K562 (cell line): ENCODE measurements around the gene AGPAT3. TPM values are rescaled to one million over a fixed set of nuclear protein-coding genes. Genes with fewer than 3 reads are reported as not detected.

Source experiments
- ATAC-seq: fragments of 200-7000 bp; cut with Tn5 transposase; 3 replicates; pipeline ENCODE4 v1.9.1; 2020; ENCODE audit warnings: moderate library complexity
- BruUV-seq: library from RNA; stranded (reverse); fragments of 400-500 nt; replicated peaks from 2 replicates; lab custom pipeline; 2021; lab: Mats Ljungman, UMichigan
- CTCF ChIA-PET: fragments of 300-600 bp; formaldehyde crosslinking; extraction: SDS; loops from one replicate; lab custom pipeline; 2021; ENCODE audit warnings: low intra/inter-chr PET ratio; lab: Yijun Ruan, JAX
- POLR2A ChIA-PET: fragments of 300-600, 350-650 bp; sonication (Branson Sonifier 250); formaldehyde crosslinking; extraction: SDS; loops from one replicate; lab custom pipeline; 2021; ENCODE audit warnings: antibody characterized with exemption, inconsistent platforms; lab: Yijun Ruan, JAX
- DNase-seq, 4 experiments: peaks; one replicate each; pipeline versions ENCODE4 v3.0.0 to v3.0.0-alpha.2; 2011 to 2018; ENCODE audit warnings: low spot score in 3 of 4, mixed read lengths in 3 of 4; ENCODE audit errors: extremely low read depth in 1 of 4
- FAIRE-seq: peaks from 2 replicates; lab custom pipeline; 2011; peaks lifted over from hg19 to GRCh38; lab: Jason Lieb, UNC
- H2AFZ ChIP-seq: 2 replicates; pipeline ENCODE4 v1.6.0; 2011; ENCODE audit warnings: low read depth, low read length, control low read depth, inconsistent platforms
- H3K27ac ChIP-seq: fragments of 200-600 bp; 3 replicates; pipeline ENCODE4 v1.8.0; 2011; ENCODE audit warnings: low read depth, mild to moderate bottlenecking, control low read depth, inconsistent platforms, low read length, moderate library complexity, mixed read lengths; ENCODE audit errors: extremely low read depth
- H3K27me3 ChIP-seq, 2 experiments: fragments of 300-600 bp in 1 of 2; 2 replicates in 1 of 2; 3 replicates in 1 of 2; pipeline versions ENCODE4 v1.6.0 to v1.8.0; 2011; ENCODE audit warnings: inconsistent platforms in 2 of 2, low read length in 2 of 2, mild to moderate bottlenecking in 1 of 2, mixed read lengths in 1 of 2, moderate library complexity in 1 of 2; ENCODE audit not compliant: control insufficient read depth in 2 of 2, insufficient read depth in 2 of 2
- H3K36me3 ChIP-seq: fragments of 300-600 bp; 3 replicates; pipeline ENCODE4 v1.8.0; 2011; ENCODE audit warnings: mild to moderate bottlenecking, low read length, inconsistent platforms; ENCODE audit not compliant: control insufficient read depth, insufficient read depth
- H3K4me1 ChIP-seq, 2 experiments: fragments of 200-600 bp in 1 of 2; replicated peaks in 1 of 2; 2 replicates in 1 of 2; 3 replicates in 1 of 2; pipeline versions ENCODE4 v1.5.1 to v1.8.0; 2011; ENCODE audit warnings: inconsistent platforms in 2 of 2, low read length in 2 of 2, mild to moderate bottlenecking in 1 of 2, mixed read lengths in 1 of 2, moderate library complexity in 1 of 2; ENCODE audit not compliant: control insufficient read depth in 2 of 2, insufficient read depth in 2 of 2
- H3K4me2 ChIP-seq: 2 replicates; pipeline ENCODE4 v1.6.1; 2011; ENCODE audit warnings: low read length, control low read depth, inconsistent platforms, mixed read lengths; ENCODE audit not compliant: insufficient read depth
- H3K4me3 ChIP-seq: fragments of 200-600 bp; sonication (generic), shearing (Covaris generic); 2 replicates; pipeline ENCODE4 v1.5.1; 2016; ENCODE audit warnings: control low read depth, inconsistent platforms
- H3K79me2 ChIP-seq: fragments of 200-600 bp; 3 replicates; pipeline ENCODE4 v1.8.0; 2011; ENCODE audit warnings: low read length, inconsistent platforms; ENCODE audit not compliant: control insufficient read depth, insufficient read depth
- H3K9ac ChIP-seq, 2 experiments: 2 replicates each; pipeline versions ENCODE4 v1.6.0 to v1.6.1; 2011; ENCODE audit warnings: low read depth in 2 of 2, low read length in 2 of 2, control low read depth in 1 of 2, inconsistent platforms in 1 of 2, mild to moderate bottlenecking in 1 of 2, mixed read lengths in 1 of 2; ENCODE audit not compliant: insufficient read depth in 1 of 2
- H3K9me1 ChIP-seq: one replicate; pipeline ENCODE4 v1.6.0; 2011; ENCODE audit warnings: inconsistent platforms, mild to moderate bottlenecking, low read length, moderate library complexity; ENCODE audit not compliant: control insufficient read depth, insufficient read depth
- H3K9me3 ChIP-seq: replicated peaks from 2 replicates; pipeline ENCODE4 v1.5.1; 2011; ENCODE audit warnings: low read depth, low read length, inconsistent platforms; ENCODE audit not compliant: control insufficient read depth, insufficient read depth
- H4K20me1 ChIP-seq: replicated peaks from 2 replicates; pipeline ENCODE4 v1.6.1; 2011; ENCODE audit warnings: low read length, inconsistent platforms, mixed read lengths; ENCODE audit not compliant: control insufficient read depth, insufficient read depth
- CCAR2 ChIP-seq: fragments of 200-400 bp; formaldehyde crosslinking; IDR thresholded peaks from 2 replicates; pipeline ENCODE4 v1.6.1; 2017; ENCODE audit warnings: mild to moderate bottlenecking, low read depth, low read length
- GABPA ChIP-seq: fragments of 200-800 bp; sonication (Bioruptor generic); conservative IDR thresholded peaks from 2 replicates; pipeline ENCODE4 v1.6.1; 2016; ENCODE audit warnings: low read depth, missing genetic modification characterization, missing compliant biosample characterization
- NFXL1 ChIP-seq: fragments of 450-650 bp; formaldehyde crosslinking; IDR thresholded peaks from 2 replicates; pipeline ENCODE4 v1.4.0; 2021; ENCODE audit warnings: mild to moderate bottlenecking
- NR2F6 ChIP-seq: fragments of 450-650 bp; formaldehyde crosslinking; IDR thresholded peaks from 2 replicates; pipeline ENCODE4 v1.4.0; 2020; ENCODE audit warnings: mild to moderate bottlenecking
- RCOR1 ChIP-seq, 2 experiments: IDR thresholded peaks; 2 replicates each; pipeline ENCODE4 v1.6.1; 2012; ENCODE audit warnings: low read depth in 2 of 2, low read length in 2 of 2, borderline replicate concordance in 1 of 2, improper control_type of control experiment in 1 of 2
- SMAD2 ChIP-seq: fragments of 150-350 bp; IDR thresholded peaks from 2 replicates; pipeline ENCODE4 v1.6.1; 2014; ENCODE audit warnings: low read depth, mild to moderate bottlenecking, low read length
- STAG1 ChIP-seq: sonication (generic); formaldehyde crosslinking; IDR thresholded peaks from 2 replicates; pipeline ENCODE4 v1.5.0; 2020; ENCODE audit warnings: missing genetic modification reagents, borderline replicate concordance
- TCF7 ChIP-seq: sonication (generic); IDR thresholded peaks from 2 replicates; pipeline ENCODE4 v1.6.1; 2016; ENCODE audit warnings: antibody characterized with exemption, borderline replicate concordance
- TRIM25 ChIP-seq: fragments of 450-650 bp; IDR thresholded peaks from 2 replicates; pipeline ENCODE4 v1.7.0; 2016; ENCODE audit warnings: borderline replicate concordance
- ZBTB40 ChIP-seq, 2 experiments: fragments of 450-650 bp in 1 of 2; sonication (generic) in 1 of 2; formaldehyde crosslinking in 1 of 2; IDR thresholded peaks; 2 replicates each; pipeline versions ENCODE4 v1.7.1 to v1.9.0; 2016 to 2022; ENCODE audit warnings: inconsistent platforms in 1 of 2, mild to moderate bottlenecking in 1 of 2, missing genetic modification reagents in 1 of 2
- WGBS: fragments of 100-300 bp; shearing (Covaris generic); methylation state at CpG from one replicate; pipeline ENCODE4 v1.1.6; 2016; ENCODE audit warnings: low coverage, mixed read lengths; ENCODE audit not compliant: insufficient coverage; ENCODE audit errors: missing lambda C conversion rate; 5-methylcytosine and 5-hydroxymethylcytosine counted together
- in situ Hi-C: fragments of 300-500 bp; cut with MboI; formaldehyde crosslinking; loops from 4 replicates; pipeline ENCODE4 v1.15.0; 2018; ENCODE audit warnings: inconsistent platforms, mixed read lengths
- intact Hi-C: fragments of 100-400 bp; cut with micrococcal nuclease; formaldehyde crosslinking; loops from 2 replicates; pipeline ENCODE4 v1.14.2; 2022
- polyA plus RNA-seq, 8 experiments: library from polyadenylated mRNA; depleted of rRNA in 4 of 8; stranded (reverse) in 5 of 8; unstranded in 3 of 8; fragments of >200 nt; fragmentation: Nextera tagmentation in 2 of 8; fragmentation: Illumina TruSeq in 1 of 8; extraction: Ambion mirVana in 2 of 8; extraction: Trizol in 1 of 8; gene quantifications; 2 replicates each; pipeline versions ENCODE4 v1.2.1 to v1.2.3, GENCODE V29; 2011 to 2014; ENCODE audit warnings: inconsistent platforms in 1 of 8, missing spikeins in 1 of 8
- total RNA-seq, 7 experiments: library from RNA; depleted of rRNA in 6 of 7; stranded (reverse); fragments of >200 nt in 6 of 7; fragmentation: Illumina TruSeq in 2 of 7; extraction: Trizol in 2 of 7; gene quantifications; 2 replicates each; pipeline versions ENCODE4 v1.2.1 to v1.2.3, GENCODE V29; 2011 to 2021; ENCODE audit warnings: low replicate concordance in 1 of 7

AGPAT3 gene
- total and polyA plus RNA-seq, 9 of the 15 experiments (the other 6 are each of a cell fraction or from before 2014, with no cell fraction given), result 1.5 to 88.4 (median 35.7) TPM

- intact Hi-C loops, result no loop called here
- 0 out of 2 replicates have a peak, but pooled peaks cover 6% of the 10 kb centered on the region for H4K20me1 ChIP-seq
- no peaks in the 10 kb centered on the region for H3K27me3 ChIP-seq
- no peak overlapping the region for H3K4me3 ChIP-seq
- 0 out of 4 replicates have a peak overlapping the region, but pooled peaks of 1 of the 2 experiments have one; percentile 32 for H3K9ac ChIP-seq
- BruUV-seq, result no TSS peak
- H2AFZ ChIP-seq, result no peak overlapping the region
- DNase-seq, result no peak
- no peaks in the 10 kb centered on the region for H3K9me3 ChIP-seq
- peaks cover 82% of the 10 kb centered on the region for H3K79me2 ChIP-seq
- no peak overlapping the region for H3K4me2 ChIP-seq
- CTCF ChIA-PET, result interaction anchor here (0.8 kb wide), 1 partner anchor 11 kb away, joined by 3 read pairs; no protein-coding TSS in a partner anchor
- no peak overlapping the region for H3K27ac ChIP-seq
- no peaks in the 10 kb centered on the region for H3K9me1 ChIP-seq
- no peak for TF ChIP-seq ZBTB40 (IDR thresholded peaks at IDR 0.05)
- TF ChIP-seq ZBTB40 (CRISPR knock-in tag; IDR thresholded peaks at IDR 0.05), result no peak
- TF ChIP-seq GABPA (tag), result no peak
- no peak for TF ChIP-seq SMAD2
- no peak for TF ChIP-seq NFXL1
- TF ChIP-seq RCOR1 (IDR thresholded peaks at IDR 0.05; ENCODE audit: borderline replicate concordance in 1 of 2, low read depth in 2 of 2, low read length in 2 of 2), result no peak
- no peak for TF ChIP-seq CCAR2
- no peak for TF ChIP-seq TRIM25
- no peak for TF ChIP-seq NR2F6 (CRISPR knock-in tag)
- no peak for TF ChIP-seq TCF7
- no peak for TF ChIP-seq STAG1
- TF ChIP-seq, all 486 proteins: peak for 0
- in situ Hi-C loops, result no loop called here
- Histone ChIP-seq H3K4me1 (peaks cover 36 to 71% of the 10 kb centered on the region in 2 experiments), H3K36me3 (peaks cover 42% of the 10 kb centered on the region; the same call in 2 of the 3 replicates)
- FAIRE-seq, result no peak
- 82% methylated on average over 6 of the region's 6 CpGs for WGBS
- POLR2A ChIA-PET, result interaction anchor here (0.5 to 1.1 kb wide), 3 partner anchors 10 to 40 kb away, joined by 3 to 4 read pairs (median 3); no protein-coding TSS in a partner anchor
- no peak for ATAC-seq
Measured at GRCh38 chr21:43881283-43881682, 16.3 kb downstream of the AGPAT3 start.
